Measurements from ENCODE around the gene CFAP410. TPM values are rescaled to one million over a fixed set of nuclear protein-coding genes. Genes with fewer than 3 reads are reported as not detected.
A peak's percentile ranks its signal among the peaks of the same experiment; 100 is the strongest.

CFAP410 gene
- 16.0 TPM for polyA plus RNA-seq (2013, experiment 1 of 4)
- polyA plus RNA-seq (2013, experiment 2 of 4): 20.6 TPM
- polyA plus RNA-seq (2013, experiment 3 of 4): 15.4 TPM
- polyA plus RNA-seq (2013, experiment 4 of 4): 17.6 TPM

GRCh38 chr21:44338971-44339910 is at the start of gene CFAP410:
Gene CFAP410, minus strand, starts transcription at chr21:44339390. Its CDS starts 196 bp downstream, at chr21:44339194.
- Histone ChIP-seq H3K36me3 (ENCODE audit: control insufficient read depth, insufficient read depth, low read length) (no peaks in the 10 kb centered on the region), H3K4me1 (ENCODE audit: control insufficient read depth, insufficient read depth, low read length) (peaks cover 5% of the 10 kb centered on the region), H3K9me3 (ENCODE audit: control insufficient read depth, low read length) (no peaks in the 10 kb centered on the region), H3K27me3 (ENCODE audit: control insufficient read depth, insufficient read depth, low read length, poor library complexity, severe bottlenecking) (no peaks in the 10 kb centered on the region), H3K27ac (ENCODE audit: insufficient read depth, low read depth, low read length, poor library complexity, severe bottlenecking) (peak within 1 kb of the TSS; percentile 97), H3K4me3 (ENCODE audit: insufficient read depth, low read depth, low read length) (peak within 1 kb of the TSS; percentile 83)
- 3% methylated on average over 85 to 87 of the region's 90 CpGs for WGBS, 2 experiments

GRCh38 chr21:44384968-44385367 is 45.8 kb upstream of the CFAP410 start:
- no peaks in the 10 kb centered on the region for H3K27me3 ChIP-seq (ENCODE audit: control insufficient read depth, insufficient read depth, low read length, poor library complexity, severe bottlenecking)
- no peaks in the 10 kb centered on the region for H3K9me3 ChIP-seq (ENCODE audit: control insufficient read depth, low read length)
- peaks cover 8% of the 10 kb centered on the region for H3K4me1 ChIP-seq (ENCODE audit: control insufficient read depth, insufficient read depth, low read length)
- no peaks in the 10 kb centered on the region for H3K36me3 ChIP-seq (ENCODE audit: control insufficient read depth, insufficient read depth, low read length)
- whole genome bisulfite sequencing, 2 experiments: 67 to 81% methylated on average over 1 to 2 of the region's 2 CpGs
- no peak overlapping the region for H3K27ac ChIP-seq (ENCODE audit: insufficient read depth, low read depth, low read length, poor library complexity, severe bottlenecking)
- H3K4me3 ChIP-seq (ENCODE audit: insufficient read depth, low read depth, low read length): no peak overlapping the region

GRCh38 chr21:44383216-44383615 is 44.0 kb upstream of the CFAP410 start:
- no peak overlapping the region for H3K4me3 ChIP-seq (ENCODE audit: insufficient read depth, low read depth, low read length)
- peaks cover 8% of the 10 kb centered on the region for H3K4me1 ChIP-seq (ENCODE audit: control insufficient read depth, insufficient read depth, low read length)
- WGBS, 2 experiments: 90 to 91% methylated on average over 3 of the region's 4 CpGs
- H3K36me3 ChIP-seq (ENCODE audit: control insufficient read depth, insufficient read depth, low read length): no peaks in the 10 kb centered on the region
- H3K9me3 ChIP-seq (ENCODE audit: control insufficient read depth, low read length): no peaks in the 10 kb centered on the region
- H3K27ac ChIP-seq (ENCODE audit: insufficient read depth, low read depth, low read length, poor library complexity, severe bottlenecking): no peak overlapping the region
- H3K27me3 ChIP-seq (ENCODE audit: control insufficient read depth, insufficient read depth, low read length, poor library complexity, severe bottlenecking): no peaks in the 10 kb centered on the region

- no peak overlapping the region for H3K4me3 ChIP-seq (ENCODE audit: insufficient read depth, low read depth, low read length)
- 92 to 93% methylated on average over 9 of the region's 9 CpGs for WGBS, 2 experiments
- peaks cover 8% of the 10 kb centered on the region for H3K4me1 ChIP-seq (ENCODE audit: control insufficient read depth, insufficient read depth, low read length)
- H3K27me3 ChIP-seq (ENCODE audit: control insufficient read depth, insufficient read depth, low read length, poor library complexity, severe bottlenecking): no peaks in the 10 kb centered on the region
- no peaks in the 10 kb centered on the region for H3K9me3 ChIP-seq (ENCODE audit: control insufficient read depth, low read length)
- H3K27ac ChIP-seq (ENCODE audit: insufficient read depth, low read depth, low read length, poor library complexity, severe bottlenecking): no peak overlapping the region
- no peaks in the 10 kb centered on the region for H3K36me3 ChIP-seq (ENCODE audit: control insufficient read depth, insufficient read depth, low read length)
Measured at GRCh38 chr21:44382536-44382935, 43.3 kb upstream of the CFAP410 start.

- Histone ChIP-seq H3K36me3 (ENCODE audit: control insufficient read depth, insufficient read depth, low read length) (no peaks in the 10 kb centered on the region), H3K27ac (ENCODE audit: insufficient read depth, low read depth, low read length, poor library complexity, severe bottlenecking) (no peak overlapping the region), H3K9me3 (ENCODE audit: control insufficient read depth, low read length) (no peaks in the 10 kb centered on the region), H3K27me3 (ENCODE audit: control insufficient read depth, insufficient read depth, low read length, poor library complexity, severe bottlenecking) (no peaks in the 10 kb centered on the region), H3K4me3 (ENCODE audit: insufficient read depth, low read depth, low read length) (no peak overlapping the region), H3K4me1 (ENCODE audit: control insufficient read depth, insufficient read depth, low read length) (peaks cover 8% of the 10 kb centered on the region)
Measured at GRCh38 chr21:44381874-44382273, 42.7 kb upstream of the CFAP410 start.

- Histone ChIP-seq H3K36me3 (ENCODE audit: control insufficient read depth, insufficient read depth, low read length) (no peaks in the 10 kb centered on the region), H3K9me3 (ENCODE audit: control insufficient read depth, low read length) (no peaks in the 10 kb centered on the region), H3K4me1 (ENCODE audit: control insufficient read depth, insufficient read depth, low read length) (peaks cover 8% of the 10 kb centered on the region), H3K27me3 (ENCODE audit: control insufficient read depth, insufficient read depth, low read length, poor library complexity, severe bottlenecking) (no peaks in the 10 kb centered on the region), H3K4me3 (ENCODE audit: insufficient read depth, low read depth, low read length) (no peak overlapping the region), H3K27ac (ENCODE audit: insufficient read depth, low read depth, low read length, poor library complexity, severe bottlenecking) (no peak overlapping the region)
- 89 to 92% methylated on average over 10 of the region's 10 CpGs for WGBS, 2 experiments
Measured at GRCh38 chr21:44380876-44381275, 41.7 kb upstream of the CFAP410 start.

- Histone ChIP-seq H3K36me3 (ENCODE audit: control insufficient read depth, insufficient read depth, low read length) (no peaks in the 10 kb centered on the region), H3K27ac (ENCODE audit: insufficient read depth, low read depth, low read length, poor library complexity, severe bottlenecking) (no peak overlapping the region), H3K27me3 (ENCODE audit: control insufficient read depth, insufficient read depth, low read length, poor library complexity, severe bottlenecking) (no peaks in the 10 kb centered on the region), H3K9me3 (ENCODE audit: control insufficient read depth, low read length) (no peaks in the 10 kb centered on the region), H3K4me1 (ENCODE audit: control insufficient read depth, insufficient read depth, low read length) (peaks cover 8% of the 10 kb centered on the region), H3K4me3 (ENCODE audit: insufficient read depth, low read depth, low read length) (no peak overlapping the region)
- 71 to 75% methylated on average over 31 of the region's 31 CpGs for WGBS, 2 experiments
Measured at GRCh38 chr21:44379991-44380865, 41.0 kb upstream of the CFAP410 start.

- 92 to 97% methylated on average over 5 of the region's 5 CpGs for WGBS, 2 experiments
- Histone ChIP-seq H3K36me3 (ENCODE audit: control insufficient read depth, insufficient read depth, low read length) (no peaks in the 10 kb centered on the region), H3K9me3 (ENCODE audit: control insufficient read depth, low read length) (no peaks in the 10 kb centered on the region), H3K27ac (ENCODE audit: insufficient read depth, low read depth, low read length, poor library complexity, severe bottlenecking) (no peak overlapping the region), H3K4me1 (ENCODE audit: control insufficient read depth, insufficient read depth, low read length) (peaks cover 8% of the 10 kb centered on the region), H3K27me3 (ENCODE audit: control insufficient read depth, insufficient read depth, low read length, poor library complexity, severe bottlenecking) (no peaks in the 10 kb centered on the region), H3K4me3 (ENCODE audit: insufficient read depth, low read depth, low read length) (no peak overlapping the region)
Measured at GRCh38 chr21:44379515-44379848, 40.3 kb upstream of the CFAP410 start.

- Histone ChIP-seq H3K27me3 (ENCODE audit: control insufficient read depth, insufficient read depth, low read length, poor library complexity, severe bottlenecking) (no peaks in the 10 kb centered on the region), H3K4me1 (ENCODE audit: control insufficient read depth, insufficient read depth, low read length) (peaks cover 8% of the 10 kb centered on the region), H3K9me3 (ENCODE audit: control insufficient read depth, low read length) (no peaks in the 10 kb centered on the region), H3K4me3 (ENCODE audit: insufficient read depth, low read depth, low read length) (no peak overlapping the region), H3K36me3 (ENCODE audit: control insufficient read depth, insufficient read depth, low read length) (no peaks in the 10 kb centered on the region), H3K27ac (ENCODE audit: insufficient read depth, low read depth, low read length, poor library complexity, severe bottlenecking) (no peak overlapping the region)
- 94 to 95% methylated on average over 34 of the region's 34 CpGs for WGBS, 2 experiments
Measured at GRCh38 chr21:44378646-44379514, 39.7 kb upstream of the CFAP410 start.

Measured in ectodermal cell (in vitro differentiated cells).